ENCODE measurements around the gene TMEM31. TPM values are rescaled to one million over a fixed set of nuclear protein-coding genes. Genes with fewer than 3 reads are reported as not detected.
"Not testable (repeated sequence)": the region's sequence is repeated elsewhere in the genome, so short reads cannot be mapped to it uniquely, and the experiment has no call there.

Gene TMEM31
- polyA plus RNA-seq, 3 donors = not detected

DNA sequence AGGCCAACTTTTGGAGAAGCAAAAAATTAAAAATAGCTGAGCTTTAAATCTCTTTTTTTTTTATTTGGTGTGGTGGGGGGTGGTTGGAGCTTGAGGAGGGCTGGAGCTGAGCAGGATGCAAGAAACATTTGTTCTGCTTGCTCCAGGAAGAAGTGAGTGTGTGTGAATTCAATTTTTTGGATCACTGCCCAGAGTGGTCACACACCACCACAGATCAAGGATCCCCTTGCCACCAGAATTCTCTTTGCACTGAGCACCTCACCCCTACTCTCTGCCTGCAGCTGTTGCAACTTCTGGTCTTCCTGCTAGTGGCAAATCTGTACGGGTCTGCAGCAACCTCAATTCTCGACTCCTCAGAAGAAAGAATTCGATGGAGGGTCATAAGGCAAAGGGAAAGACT, 46.0 kb downstream of the TMEM31 start:
- Histone ChIP-seq H3K36me3 (replicated peaks in 1 of 2; ENCODE audit: control insufficient read depth in 1 of 2, insufficient read depth in 2 of 2, low read length in 2 of 2) (no peaks in the 10 kb centered on the region), H3K4me1 (ENCODE audit: control insufficient read depth in 1 of 2, insufficient read depth in 2 of 2, low read length in 2 of 2) (no peaks in the 10 kb centered on the region), H3K27ac (ENCODE audit: low read depth in 1 of 2, low read length in 2 of 2) (no peak overlapping the region), H3K27me3 (ENCODE audit: control insufficient read depth in 2 of 2, insufficient read depth in 2 of 2, low read length in 2 of 2) (no peaks in the 10 kb centered on the region), H4K20me1 (ENCODE audit: insufficient read depth, low read length) (no peaks in the 10 kb centered on the region), H3K79me2 (ENCODE audit: insufficient read depth, low read length) (no peaks in the 10 kb centered on the region), H3K9ac (ENCODE audit: insufficient read depth, low read length, poor library complexity, severe bottlenecking) (no peak overlapping the region), H3K4me2 (replicated peaks; ENCODE audit: extremely low read depth, low read length, poor library complexity, severe bottlenecking) (no peak overlapping the region), H3K4me3 (replicated peaks in 1 of 3; ENCODE audit: low read depth in 2 of 3, low read length in 3 of 3) (no peak overlapping the region), H2AFZ (ENCODE audit: insufficient read depth, low read depth, low read length, poor library complexity, severe bottlenecking) (no peak overlapping the region), H3K9me3 (replicated peaks in 1 of 2; ENCODE audit: control insufficient read depth in 1 of 2, insufficient read depth in 1 of 2, low read length in 2 of 2) (peaks cover 0 to 8% of the 10 kb centered on the region in 2 donors)
- TF ChIP-seq, protein P1, sequence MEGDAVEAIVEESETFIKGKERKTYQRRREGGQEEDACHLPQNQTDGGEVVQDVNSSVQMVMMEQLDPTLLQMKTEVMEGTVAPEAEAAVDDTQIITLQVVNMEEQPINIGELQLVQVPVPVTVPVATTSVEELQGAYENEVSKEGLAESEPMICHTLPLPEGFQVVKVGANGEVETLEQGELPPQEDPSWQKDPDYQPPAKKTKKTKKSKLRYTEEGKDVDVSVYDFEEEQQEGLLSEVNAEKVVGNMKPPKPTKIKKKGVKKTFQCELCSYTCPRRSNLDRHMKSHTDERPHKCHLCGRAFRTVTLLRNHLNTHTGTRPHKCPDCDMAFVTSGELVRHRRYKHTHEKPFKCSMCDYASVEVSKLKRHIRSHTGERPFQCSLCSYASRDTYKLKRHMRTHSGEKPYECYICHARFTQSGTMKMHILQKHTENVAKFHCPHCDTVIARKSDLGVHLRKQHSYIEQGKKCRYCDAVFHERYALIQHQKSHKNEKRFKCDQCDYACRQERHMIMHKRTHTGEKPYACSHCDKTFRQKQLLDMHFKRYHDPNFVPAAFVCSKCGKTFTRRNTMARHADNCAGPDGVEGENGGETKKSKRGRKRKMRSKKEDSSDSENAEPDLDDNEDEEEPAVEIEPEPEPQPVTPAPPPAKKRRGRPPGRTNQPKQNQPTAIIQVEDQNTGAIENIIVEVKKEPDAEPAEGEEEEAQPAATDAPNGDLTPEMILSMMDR (IDR thresholded peaks at IDR 0.05) = no peak
- no peak for DNase-seq
- Mint-ChIP-seq H3K36me3 (no peaks in the 10 kb centered on the region), H3K4me1 (peaks cover 5% of the 10 kb centered on the region), H3K27me3 (ENCODE audit: low read depth in 3 of 3) (peaks cover 0 to 3% (median 0%) of the 10 kb centered on the region in 3 donors), H3K9me3 (peaks cover 3 to 20% (median 7%) of the 10 kb centered on the region in 7 donors), H3K27ac (no peak overlapping the region), H3K4me3 (no peak overlapping the region)
- WGBS (ENCODE audit: insufficient coverage) = no CpG with 5 or more reads among the region's 3 CpGs
- intact Hi-C loops (cut with micrococcal nuclease) = no loop called here

DNA sequence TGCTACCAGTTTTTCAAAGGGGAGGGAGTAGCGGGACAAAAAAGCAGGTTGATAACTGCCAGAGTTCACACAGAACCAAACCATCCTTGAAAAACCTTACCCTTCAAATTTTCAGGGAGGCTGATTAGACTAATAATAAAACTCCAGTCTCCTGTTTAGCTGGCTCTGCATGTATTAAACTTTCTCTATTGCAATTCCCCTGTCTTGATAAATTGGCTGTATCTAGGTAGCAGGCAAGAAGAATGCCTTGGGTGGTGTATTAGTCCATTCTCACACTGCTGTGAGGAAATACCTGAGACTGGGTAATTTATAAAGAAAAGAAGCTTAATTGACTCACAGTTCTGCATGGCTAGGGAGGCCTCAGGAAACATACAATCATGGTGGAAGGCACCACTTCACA, 47.8 kb downstream of the TMEM31 start:
- no peaks in the 10 kb centered on the region for H3K36me3 Mint-ChIP-seq
- no peak overlapping the region for H3K4me2 ChIP-seq (replicated peaks; ENCODE audit: extremely low read depth, low read length, poor library complexity, severe bottlenecking)
- no peak overlapping the region for H3K27ac ChIP-seq (ENCODE audit: low read depth in 1 of 2, low read length in 2 of 2)
- intact Hi-C loops (cut with micrococcal nuclease) = no loop called here
- no peak for DNase-seq
- no peaks in the 10 kb centered on the region for H3K27me3 ChIP-seq (ENCODE audit: control insufficient read depth in 2 of 2, insufficient read depth in 2 of 2, low read length in 2 of 2)
- no peaks in the 10 kb centered on the region for H4K20me1 ChIP-seq (ENCODE audit: insufficient read depth, low read length)
- no peaks in the 10 kb centered on the region for H3K79me2 ChIP-seq (ENCODE audit: insufficient read depth, low read length)
- H3K27me3 Mint-ChIP-seq (ENCODE audit: low read depth in 3 of 3) = no peaks in the 10 kb centered on the region
- H3K4me1 ChIP-seq (ENCODE audit: control insufficient read depth in 1 of 2, insufficient read depth in 2 of 2, low read length in 2 of 2) = no peaks in the 10 kb centered on the region
- H3K4me3 ChIP-seq (replicated peaks in 1 of 3; ENCODE audit: low read depth in 2 of 3, low read length in 3 of 3) = no peak overlapping the region
- H3K36me3 ChIP-seq (replicated peaks in 1 of 2; ENCODE audit: control insufficient read depth in 1 of 2, insufficient read depth in 2 of 2, low read length in 2 of 2) = no peaks in the 10 kb centered on the region
- H3K4me1 Mint-ChIP-seq = peaks cover 5% of the 10 kb centered on the region
- TF ChIP-seq, protein P1 (IDR thresholded peaks at IDR 0.05) = no peak
- no peak overlapping the region for H3K9ac ChIP-seq (ENCODE audit: insufficient read depth, low read length, poor library complexity, severe bottlenecking)
- H3K4me3 Mint-ChIP-seq = peak overlapping the region in 1 of 2 donors; percentile 45
- no CpG with 5 or more reads among the region's 1 CpG for WGBS (ENCODE audit: insufficient coverage)
- peaks cover 0 to 8% of the 10 kb centered on the region in 2 donors for H3K9me3 ChIP-seq (replicated peaks in 1 of 2; ENCODE audit: control insufficient read depth in 1 of 2, insufficient read depth in 1 of 2, low read length in 2 of 2)
- no peak overlapping the region for H3K27ac Mint-ChIP-seq
- peaks cover 3 to 20% (median 7%) of the 10 kb centered on the region in 7 donors for H3K9me3 Mint-ChIP-seq
- H2AFZ ChIP-seq (ENCODE audit: insufficient read depth, low read depth, low read length, poor library complexity, severe bottlenecking) = no peak overlapping the region

DNA sequence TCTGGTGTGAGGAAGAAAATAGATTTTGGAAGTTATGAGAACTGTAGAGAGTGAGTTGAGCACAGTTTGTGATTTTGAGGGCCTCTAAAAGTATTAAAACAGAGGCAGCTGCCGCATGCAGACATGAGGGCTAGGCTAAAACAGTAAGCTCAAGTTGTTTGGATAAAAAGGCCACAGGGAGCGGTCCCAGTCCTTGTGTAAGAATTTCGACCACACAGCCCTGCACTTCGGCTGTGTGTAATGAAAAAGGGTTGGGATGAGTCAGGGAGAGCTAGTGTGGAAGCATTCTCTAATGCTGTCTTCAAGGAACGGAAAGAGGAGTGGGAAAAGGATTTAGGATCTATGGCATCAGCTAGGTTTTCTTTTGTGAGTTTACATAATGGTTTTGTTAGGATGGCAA, 52.8 kb downstream of the TMEM31 start:
- H3K27me3 ChIP-seq (ENCODE audit: control insufficient read depth in 2 of 2, insufficient read depth in 2 of 2, low read length in 2 of 2); H4K20me1 ChIP-seq (ENCODE audit: insufficient read depth, low read length); H3K4me1 ChIP-seq (ENCODE audit: control insufficient read depth in 1 of 2, insufficient read depth in 2 of 2, low read length in 2 of 2); H3K79me2 ChIP-seq (ENCODE audit: insufficient read depth, low read length); H3K4me1 Mint-ChIP-seq; DNase-seq; H3K27ac ChIP-seq (ENCODE audit: low read depth in 1 of 2, low read length in 2 of 2); H3K9me3 ChIP-seq (replicated peaks in 1 of 2; ENCODE audit: control insufficient read depth in 1 of 2, insufficient read depth in 1 of 2, low read length in 2 of 2); H3K27ac Mint-ChIP-seq; H3K4me2 ChIP-seq (replicated peaks; ENCODE audit: extremely low read depth, low read length, poor library complexity, severe bottlenecking); H3K27me3 Mint-ChIP-seq (ENCODE audit: low read depth in 3 of 3); H2AFZ ChIP-seq (ENCODE audit: insufficient read depth, low read depth, low read length, poor library complexity, severe bottlenecking); H3K4me3 ChIP-seq (replicated peaks in 1 of 3; ENCODE audit: low read depth in 2 of 3, low read length in 3 of 3); H3K4me3 Mint-ChIP-seq; H3K36me3 ChIP-seq (replicated peaks in 1 of 2; ENCODE audit: control insufficient read depth in 1 of 2, insufficient read depth in 2 of 2, low read length in 2 of 2); H3K9ac ChIP-seq (ENCODE audit: insufficient read depth, low read length, poor library complexity, severe bottlenecking); H3K36me3 Mint-ChIP-seq; intact Hi-C loops (cut with micrococcal nuclease): not testable (repeated sequence)
- 82% methylated on average over 3 of the region's 5 CpGs for WGBS (ENCODE audit: insufficient coverage)
- H3K9me3 Mint-ChIP-seq = peaks cover 3 to 13% (median 7%) of the 10 kb centered on the region in 7 donors

Measured in CD14-positive monocyte (primary cell).